ENCODE data around the gene PALD1. TPM values are rescaled to one million over a fixed set of nuclear protein-coding genes. Genes with fewer than 3 reads are reported as not detected.

Gene PALD1
- total and polyA plus RNA-seq, 2 of the 4 experiments (the other 2 are of a cell fraction): 0.12 to 0.18 TPM

GRCh38 chr10:70430493-70431445 is 47.8 kb upstream of the PALD1 start (continued):
- TF ChIP-seq MAZ (IDR thresholded peaks at IDR 0.05; ENCODE audit: borderline replicate concordance, low read depth, low read length) (no peak), MAFK (IDR thresholded peaks at IDR 0.05; ENCODE audit: low read depth, low read length) (peak; percentile 82), BHLHE40 (IDR thresholded peaks at IDR 0.05; ENCODE audit: low read depth, low read length) (no peak)

DNA sequence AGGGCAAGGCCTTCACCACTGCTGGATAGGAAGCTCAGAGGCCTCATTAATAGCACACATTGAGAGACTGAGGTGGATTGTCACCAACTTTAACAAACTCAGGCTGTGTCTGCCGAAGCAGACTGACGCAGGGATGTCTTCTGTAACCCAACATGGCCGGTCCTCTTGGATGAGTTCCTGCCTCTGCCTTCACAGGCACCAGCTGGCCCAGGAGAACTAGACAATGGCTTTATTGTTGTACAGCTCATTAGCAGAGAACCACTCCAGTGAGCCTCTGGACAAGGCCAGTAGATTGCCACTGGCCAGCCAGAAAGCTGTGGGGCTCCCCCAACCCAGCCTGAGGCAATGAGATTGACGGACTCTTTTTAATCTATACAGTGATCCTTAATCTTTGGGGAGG is 46.5 kb upstream of the PALD1 start:
- no TSS peak for BruUV-seq (replicated peaks)
- H3K36me3 ChIP-seq (ENCODE audit: control insufficient read depth, insufficient read depth, low read length): peaks cover 20% of the 10 kb centered on the region
- no peak overlapping the region for H2BK20ac ChIP-seq (ENCODE audit: low read depth, low read length)
- H2BK120ac ChIP-seq (ENCODE audit: low read depth, low read length): no peak overlapping the region
- intact Hi-C loops (cut with micrococcal nuclease) (no loop called here), dilution Hi-C loops (cut with HindIII; ENCODE audit: low sequenced_read_pairs, unreplicated experiment) (no loop called here), in situ Hi-C loops (cut with MboI; ENCODE audit: low sequenced_read_pairs) (no loop called here)
- H3K9ac ChIP-seq (ENCODE audit: low read depth, low read length): no peak overlapping the region
- H3K27ac ChIP-seq (ENCODE audit: insufficient read depth, low read length): no peak overlapping the region
- DNase-seq (no peak), ATAC-seq (ENCODE audit: low read depth) (no peak)
- no peak overlapping the region for H4K5ac ChIP-seq (ENCODE audit: low read depth, low read length)
- no peak overlapping the region for H2AK5ac ChIP-seq (ENCODE audit: low read depth, low read length)
- H3K9me3 ChIP-seq (ENCODE audit: control insufficient read depth, insufficient read depth, low read length): no peaks in the 10 kb centered on the region
- H3K4me3 ChIP-seq (ENCODE audit: insufficient read depth, low read depth, low read length): no peak overlapping the region
- no peak overlapping the region for H3K4me2 ChIP-seq (ENCODE audit: low read depth, low read length)
- no peak overlapping the region for H2AFZ ChIP-seq (replicated peaks; ENCODE audit: low read length, poor library complexity)
- H2BK15ac ChIP-seq (ENCODE audit: low read depth, low read length): no peak overlapping the region
- no peak overlapping the region for H4K8ac ChIP-seq (ENCODE audit: low read depth in 2 of 2, low read length in 2 of 2)
- H2BK5ac ChIP-seq (ENCODE audit: low read depth, low read length, poor library complexity, severe bottlenecking): no peak overlapping the region
- no peak overlapping the region for H2AK9ac ChIP-seq (replicated peaks; ENCODE audit: low read depth, low read length, poor library complexity)
- 32% methylated on average over 3 of the region's 4 CpGs; no CpG with 5 or more reads in 1 of the 2 experiments for WGBS, 2 experiments (ENCODE audit: extremely low coverage in 2 of 2, insufficient read length in 1 of 2)
- H3K79me1 ChIP-seq (ENCODE audit: low read depth in 1 of 2, low read length in 2 of 2): peaks cover 0 to 12% of the 10 kb centered on the region in 2 experiments; a peak in 1 of 4 replicates
- no peak overlapping the region for H3K4ac ChIP-seq (ENCODE audit: low read depth, low read length)
- TF ChIP-seq CHD1 (IDR thresholded peaks at IDR 0.05; ENCODE audit: low read depth, low read length) (no peak), MXI1 (IDR thresholded peaks at IDR 0.05; ENCODE audit: borderline replicate concordance, low read depth, low read length) (no peak), NFE2L2 (IDR thresholded peaks at IDR 0.05; ENCODE audit: low read depth, low read length) (no peak), USF2 (IDR thresholded peaks at IDR 0.05; ENCODE audit: low read depth, low read length) (no peak), SMC3 (IDR thresholded peaks at IDR 0.05; ENCODE audit: low read depth, low read length) (no peak), CEBPB (IDR thresholded peaks at IDR 0.05; ENCODE audit: low read depth, low read length) (no peak), CTCF (conservative IDR thresholded peaks at IDR 0.05; ENCODE audit: low read depth, low read length) (no peak)
- peaks cover 16% of the 10 kb centered on the region for H4K20me1 ChIP-seq (ENCODE audit: insufficient read depth, low read length)
- H3K18ac ChIP-seq (ENCODE audit: low read depth, low read length): no peak overlapping the region
- no peak overlapping the region for H4K91ac ChIP-seq (ENCODE audit: insufficient read depth, low read depth, low read length)
- no peak overlapping the region for H3K56ac ChIP-seq (ENCODE audit: extremely low read depth, insufficient read depth, low read length)
- no peak overlapping the region for H3K23ac ChIP-seq (ENCODE audit: low read depth, low read length)
- CTCF ChIA-PET: no interaction called here
- H3K9me1 ChIP-seq (ENCODE audit: insufficient read depth, low read length): peaks cover 12% of the 10 kb centered on the region
- H3K27me3 ChIP-seq (ENCODE audit: control insufficient read depth, insufficient read depth, low read length): no peaks in the 10 kb centered on the region
- POLR2A ChIA-PET (ENCODE audit: unreplicated experiment): no interaction called here
- H3K4me1 ChIP-seq (ENCODE audit: control insufficient read depth, insufficient read depth, low read length): peaks cover 10% of the 10 kb centered on the region
- H3K14ac ChIP-seq (replicated peaks; ENCODE audit: low read depth, low read length): no peak overlapping the region

All from IMR-90 (cell line).